K562 (cell line): ENCODE data around the gene ISYNA1. TPM values are rescaled to one million over a fixed set of nuclear protein-coding genes. Genes with fewer than 3 reads are reported as not detected.

Source experiments
- ARID3B ChIP-seq: fragments of 250-450 bp; sonication (Bioruptor Pico); IDR thresholded peaks from 2 replicates; pipeline ENCODE4 v1.4.0; 2020; ENCODE audit warnings: borderline replicate concordance
- CREBBP ChIP-seq: IDR thresholded peaks from one replicate; pipeline ENCODE4 v1.6.1; 2012; ENCODE audit warnings: low read depth, mild to moderate bottlenecking, control low read depth, inconsistent platforms, low read length
- DMBX1 ChIP-seq: fragments of 250-450 bp; sonication (Bioruptor Pico); IDR thresholded peaks from 2 replicates; pipeline ENCODE4 v1.8.0; 2022; ENCODE audit warnings: inconsistent platforms, mild to moderate bottlenecking, moderate library complexity, borderline replicate concordance
- FOXP1 ChIP-seq: sonication (generic); formaldehyde crosslinking; IDR thresholded peaks from 2 replicates; pipeline ENCODE4 v1.8.0; 2022; ENCODE audit warnings: mild to moderate bottlenecking, missing genetic modification reagents
- GMEB1 ChIP-seq: fragments of 250-450 bp; sonication (Bioruptor Pico); IDR thresholded peaks from 2 replicates; pipeline ENCODE4 v1.4.0; 2020; ENCODE audit warnings: mild to moderate bottlenecking
- KDM2B ChIP-seq: fragments of 250-450 bp; sonication (Bioruptor Pico); IDR thresholded peaks from 2 replicates; pipeline ENCODE4 v1.8.0; 2021; ENCODE audit warnings: mild to moderate bottlenecking, moderate library complexity
- MAZ ChIP-seq, 2 experiments: fragments of 450-650 bp in 1 of 2; sonication (generic) in 1 of 2; formaldehyde crosslinking; IDR thresholded peaks in 1 of 2; conservative IDR thresholded peaks in 1 of 2; 2 replicates each; pipeline versions ENCODE4 v1.4.0 to v1.5.0; 2020; ENCODE audit warnings: mild to moderate bottlenecking in 1 of 2, missing genetic modification reagents in 1 of 2
- MTA3 ChIP-seq: fragments of 450-650 bp; formaldehyde crosslinking; IDR thresholded peaks from 2 replicates; pipeline ENCODE4 v1.6.1; 2017; ENCODE audit warnings: mild to moderate bottlenecking, borderline replicate concordance
- MTF1 ChIP-seq: fragments of 250-450 bp; sonication (Bioruptor Pico); IDR thresholded peaks from 2 replicates; pipeline ENCODE4 v1.9.0; 2021; ENCODE audit warnings: moderate library complexity, mild to moderate bottlenecking, inconsistent platforms, borderline replicate concordance
- MXD1 ChIP-seq: fragments of 250-450 bp; sonication (Bioruptor Pico); IDR thresholded peaks from 2 replicates; pipeline ENCODE4 v1.8.0; 2021; ENCODE audit warnings: borderline replicate concordance, mild to moderate bottlenecking, moderate library complexity; ENCODE audit not compliant: poor library complexity, severe bottlenecking
- MYC ChIP-seq, 2 experiments: fragments of 250-450 bp in 1 of 2; sonication (Bioruptor Pico) in 1 of 2; IDR thresholded peaks; 2 replicates each; pipeline versions ENCODE4 v1.5.1 to v1.6.1; 2012 to 2021; ENCODE audit warnings: low read depth in 2 of 2, borderline replicate concordance in 1 of 2, improper control_type of control experiment in 1 of 2, low read length in 1 of 2, mild to moderate bottlenecking in 1 of 2, moderate library complexity in 1 of 2
- NFE2 ChIP-seq: IDR thresholded peaks from 2 replicates; pipeline ENCODE4 v1.6.1; 2014; ENCODE audit warnings: antibody characterized with exemption, low read depth
- SMARCA5 ChIP-seq: fragments of 450-650 bp; IDR thresholded peaks from 2 replicates; pipeline ENCODE4 v1.6.1; 2016
- TRIM25 ChIP-seq: fragments of 450-650 bp; IDR thresholded peaks from 2 replicates; pipeline ENCODE4 v1.7.0; 2016; ENCODE audit warnings: borderline replicate concordance
- ZBTB34 ChIP-seq: fragments of 250-450 bp; sonication (Bioruptor Pico); IDR thresholded peaks from 2 replicates; pipeline ENCODE4 v1.8.0; 2021; ENCODE audit warnings: mild to moderate bottlenecking, moderate library complexity
- ZNF174 ChIP-seq: fragments of 250-450 bp; sonication (Bioruptor Pico); IDR thresholded peaks from 2 replicates; pipeline ENCODE4 v1.4.0; 2020; ENCODE audit warnings: mild to moderate bottlenecking
- ZNF280A ChIP-seq: fragments of 450-650 bp; IDR thresholded peaks from 2 replicates; pipeline ENCODE4 v1.6.1; 2018; ENCODE audit warnings: mild to moderate bottlenecking, low read depth; ENCODE audit not compliant: partially characterized antibody
- polyA plus RNA-seq, 8 experiments: library from polyadenylated mRNA; depleted of rRNA in 4 of 8; stranded (reverse) in 5 of 8; unstranded in 3 of 8; fragments of >200 nt; fragmentation: Nextera tagmentation in 2 of 8; fragmentation: Illumina TruSeq in 1 of 8; extraction: Ambion mirVana in 2 of 8; extraction: Trizol in 1 of 8; gene quantifications; 2 replicates each; pipeline versions ENCODE4 v1.2.1 to v1.2.3, GENCODE V29; 2011 to 2014; ENCODE audit warnings: inconsistent platforms in 1 of 8, missing spikeins in 1 of 8
- total RNA-seq, 7 experiments: library from RNA; depleted of rRNA in 6 of 7; stranded (reverse); fragments of >200 nt in 6 of 7; fragmentation: Illumina TruSeq in 2 of 7; extraction: Trizol in 2 of 7; gene quantifications; 2 replicates each; pipeline versions ENCODE4 v1.2.1 to v1.2.3, GENCODE V29; 2011 to 2021; ENCODE audit warnings: low replicate concordance in 1 of 7

Gene ISYNA1
- total and polyA plus RNA-seq, 9 of the 15 experiments (the other 6 are each of a cell fraction or from before 2014, with no cell fraction given) = 21.8 to 460 (median 93.2) TPM

- TF ChIP-seq CREBBP = no peak
- TF ChIP-seq DMBX1 (CRISPR knock-in tag) = no peak
- peak; percentile 43 for TF ChIP-seq MXD1 (CRISPR knock-in tag)
- peak in 1 of 2 experiments; percentile 85; a peak in 3 of 4 replicates for TF ChIP-seq MAZ (CRISPR knock-in tag; conservative IDR thresholded peaks at IDR 0.05 in 1 of 2, IDR thresholded peaks at IDR 0.05 in 1 of 2)
- TF ChIP-seq GMEB1 (CRISPR knock-in tag) = no peak
- no peak for TF ChIP-seq TRIM25
- no peak for TF ChIP-seq FOXP1 (CRISPR knock-in tag)
- TF ChIP-seq SMARCA5 = no peak
- TF ChIP-seq MTA3 = peak; percentile 39; the same call in 1 of the 2 replicates
- TF ChIP-seq ARID3B (CRISPR knock-in tag) = no peak
- no peak for TF ChIP-seq ZNF174 (CRISPR knock-in tag)
- TF ChIP-seq ZNF280A = no peak
- 0 out of 2 replicates have a peak, but pooled peaks have one; percentile 30 for TF ChIP-seq KDM2B (CRISPR knock-in tag)
- TF ChIP-seq NFE2 = no peak
- no peak for TF ChIP-seq MTF1 (CRISPR knock-in tag)
- peak; percentile 84 for TF ChIP-seq MYC (IDR thresholded peaks at IDR 0.05; ENCODE audit: low read depth, low read length)
- TF ChIP-seq MYC (CRISPR knock-in tag; IDR thresholded peaks at IDR 0.05; ENCODE audit: borderline replicate concordance, low read depth) = peak; percentile 81; the same call in 1 of the 2 replicates
- no peak for TF ChIP-seq ZBTB34 (CRISPR knock-in tag)
Observed at GRCh38 chr19:18436671-18437490, 1.1 kb downstream of the ISYNA1 start (continued).
